H1 (cell line): ENCODE data around the gene HES3. TPM values are rescaled to one million over a fixed set of nuclear protein-coding genes. Genes with fewer than 3 reads are reported as not detected.

Experiments used
- CTCF ChIA-PET: fragments of 300-600 bp; sonication (Branson Sonifier 250); formaldehyde crosslinking; loops from one replicate; lab custom pipeline; 2021; ENCODE audit not compliant: partially characterized antibody; lab: Charles Lee
- POLR2A ChIA-PET: fragments of 300-600 bp; sonication (Branson Sonifier 250); formaldehyde crosslinking; loops from one replicate; lab custom pipeline; 2021; ENCODE audit warnings: inconsistent platforms; ENCODE audit not compliant: partially characterized antibody; lab: Charles Lee
- DNase-seq, 2 experiments: peaks; one replicate each; pipeline versions ENCODE4 v3.0.0 to v3.0.0-alpha.2; 2010 to 2022; ENCODE audit warnings: low spot score in 2 of 2, low read depth in 1 of 2, mixed read lengths in 1 of 2
- FAIRE-seq: peaks from 2 replicates; lab custom pipeline; 2011; peaks lifted over from hg19 to GRCh38; lab: Jason Lieb, UNC
- H2AFZ ChIP-seq: 2 replicates; pipeline ENCODE4 v1.8.1; 2012; ENCODE audit warnings: low read length, inconsistent platforms
- H2AK5ac ChIP-seq: 2 replicates; pipeline ENCODE4 v1.6.1; 2013; ENCODE audit warnings: low read depth, low read length
- H2BK120ac ChIP-seq: replicated peaks from 2 replicates; pipeline ENCODE3; 2013; ENCODE audit warnings: low read depth, low read length, inconsistent platforms
- H2BK12ac ChIP-seq: 2 replicates; pipeline ENCODE4 v1.6.1; 2013; ENCODE audit warnings: low read depth, low read length
- H2BK15ac ChIP-seq: 2 replicates; pipeline ENCODE4 v1.6.1; 2013; ENCODE audit warnings: low read length
- H2BK20ac ChIP-seq: 2 replicates; pipeline ENCODE4 v1.6.1; 2013; ENCODE audit warnings: low read length
- H2BK5ac ChIP-seq: 2 replicates; pipeline ENCODE4 v1.6.1; 2013; ENCODE audit warnings: low read depth, low read length
- H3K14ac ChIP-seq: 2 replicates; pipeline ENCODE4 v1.6.1; 2013; ENCODE audit warnings: inconsistent platforms; ENCODE audit not compliant: insufficient read length
- H3K18ac ChIP-seq: 2 replicates; pipeline ENCODE4 v1.6.1; 2013; ENCODE audit warnings: low read length; ENCODE audit errors: extremely low read depth
- H3K23ac ChIP-seq: 2 replicates; pipeline ENCODE4 v1.6.1; 2013; ENCODE audit warnings: inconsistent platforms; ENCODE audit not compliant: insufficient read length
- H3K23me2 ChIP-seq: 2 replicates; pipeline ENCODE4 v1.6.1; 2013; ENCODE audit warnings: low read depth, low read length
- H3K27ac ChIP-seq: 2 replicates; pipeline ENCODE4 v1.6.1; 2011; ENCODE audit warnings: low read depth, low read length, inconsistent platforms
- H3K27me3 ChIP-seq, 4 experiments: replicated peaks in 1 of 4; 1 replicate in 1 of 4; 2 replicates in 3 of 4; pipeline versions ENCODE4 v1.6.1 to v1.8.1; 2011 to 2013; ENCODE audit warnings: low read length in 3 of 4, mild to moderate bottlenecking in 3 of 4, inconsistent platforms in 2 of 4, mixed read lengths in 2 of 4, moderate library complexity in 1 of 4; ENCODE audit not compliant: control insufficient read depth in 3 of 4, insufficient read depth in 3 of 4; ENCODE audit errors: extremely low read depth in 1 of 4
- H3K36me3 ChIP-seq, 4 experiments: 2 replicates each; pipeline versions ENCODE4 v1.6.1 to v1.8.1; 2011 to 2013; ENCODE audit warnings: mild to moderate bottlenecking in 4 of 4, low read length in 3 of 4, moderate library complexity in 2 of 4, control low read depth in 1 of 4, inconsistent platforms in 1 of 4; ENCODE audit not compliant: insufficient read depth in 4 of 4, control insufficient read depth in 2 of 4
- H3K4ac ChIP-seq: replicated peaks from 2 replicates; pipeline ENCODE3; 2013; ENCODE audit warnings: low read length, low read depth, mixed read lengths, inconsistent platforms; ENCODE audit not compliant: insufficient read length
- H3K4me1 ChIP-seq, 4 experiments: replicated peaks in 1 of 4; 1 replicate in 1 of 4; 2 replicates in 3 of 4; pipeline versions ENCODE4 v1.6.1 to v1.8.1; 2011 to 2013; ENCODE audit warnings: low read length in 3 of 4, inconsistent platforms in 2 of 4, mixed read lengths in 1 of 4; ENCODE audit not compliant: insufficient read depth in 4 of 4, control insufficient read depth in 3 of 4
- H3K4me2 ChIP-seq, 2 experiments: 2 replicates each; pipeline versions ENCODE4 v1.6.1 to v1.8.1; 2011 to 2013; ENCODE audit warnings: low read depth in 2 of 2, low read length in 2 of 2, control low read depth in 1 of 2, inconsistent platforms in 1 of 2, mild to moderate bottlenecking in 1 of 2; ENCODE audit not compliant: insufficient read depth in 1 of 2
- H3K4me3 ChIP-seq, 4 experiments: fragments of 200-600, 300-600 bp in 1 of 4; sonication (generic), shearing (Covaris generic), sonication (Bioruptor Twin) in 1 of 4; 2 replicates each; pipeline versions ENCODE4 v1.5.1 to v1.8.1; 2011 to 2016; ENCODE audit warnings: low read length in 4 of 4, low read depth in 3 of 4, control low read depth in 2 of 4, inconsistent platforms in 2 of 4, mild to moderate bottlenecking in 2 of 4, mixed read lengths in 1 of 4, moderate library complexity in 1 of 4; ENCODE audit not compliant: insufficient read depth in 2 of 4; ENCODE audit errors: extremely low read depth in 1 of 4
- H3K56ac ChIP-seq: replicated peaks from 2 replicates; pipeline ENCODE3; 2013; ENCODE audit warnings: low read depth, mild to moderate bottlenecking, mixed read lengths, low read length, inconsistent platforms; ENCODE audit not compliant: insufficient read length
- H3K79me1 ChIP-seq: 2 replicates; pipeline ENCODE4 v1.6.1; 2013; ENCODE audit warnings: low read depth, low read length, control low read depth
- H3K79me2 ChIP-seq, 2 experiments: 2 replicates each; pipeline versions ENCODE4 v1.6.1 to v1.8.1; 2012 to 2013; ENCODE audit warnings: low read length in 2 of 2, mild to moderate bottlenecking in 2 of 2, inconsistent platforms in 1 of 2; ENCODE audit not compliant: insufficient read depth in 2 of 2, control insufficient read depth in 1 of 2
- H3K9ac ChIP-seq, 4 experiments: replicated peaks in 1 of 4; 1 replicate in 1 of 4; 2 replicates in 3 of 4; pipeline versions ENCODE4 v1.6.1 to v1.8.1; 2011 to 2013; ENCODE audit warnings: low read depth in 3 of 4, low read length in 3 of 4, control low read depth in 2 of 4, mild to moderate bottlenecking in 2 of 4, moderate library complexity in 2 of 4, inconsistent platforms in 1 of 4; ENCODE audit errors: extremely low read depth in 1 of 4
- H3K9me3 ChIP-seq, 2 experiments: 2 replicates each; pipeline versions ENCODE4 v1.6.1 to v1.8.1; 2012 to 2013; ENCODE audit warnings: mild to moderate bottlenecking in 2 of 2, moderate library complexity in 2 of 2, control low read depth in 1 of 2, inconsistent platforms in 1 of 2, low read depth in 1 of 2, low read length in 1 of 2, mixed read lengths in 1 of 2; ENCODE audit not compliant: insufficient read depth in 2 of 2
- H4K20me1 ChIP-seq, 2 experiments: replicated peaks in 1 of 2; 2 replicates each; pipeline versions ENCODE3 to v1.8.1; 2011 to 2013; ENCODE audit warnings: inconsistent platforms in 2 of 2, low read length in 2 of 2, mild to moderate bottlenecking in 1 of 2; ENCODE audit not compliant: insufficient read depth in 2 of 2, control insufficient read depth in 1 of 2
- H4K5ac ChIP-seq: 2 replicates; pipeline ENCODE4 v1.6.1; 2013; ENCODE audit warnings: low read length, low read depth, mixed read lengths, inconsistent platforms; ENCODE audit not compliant: insufficient read length
- H4K8ac ChIP-seq: 2 replicates; pipeline ENCODE4 v1.8.0; 2013; ENCODE audit warnings: mild to moderate bottlenecking, moderate library complexity, low read length, inconsistent platforms; ENCODE audit not compliant: insufficient read depth; ENCODE audit errors: extremely low read depth
- H4K91ac ChIP-seq: replicated peaks from 2 replicates; pipeline ENCODE3; 2013; ENCODE audit warnings: low read length, mixed read lengths, inconsistent platforms; ENCODE audit not compliant: insufficient read length
- BRCA1 ChIP-seq: IDR thresholded peaks from 2 replicates; pipeline ENCODE4 v1.6.1; 2012; ENCODE audit warnings: low read depth, low read length, improper control_type of control experiment
- CHD1 ChIP-seq: IDR thresholded peaks from 2 replicates; pipeline ENCODE4 v1.6.1; 2012; ENCODE audit warnings: low read depth, low read length, improper control_type of control experiment
- HDAC6 ChIP-seq: IDR thresholded peaks from one replicate; pipeline ENCODE4 v1.7.1; 2012; ENCODE audit warnings: low read depth, mild to moderate bottlenecking, inconsistent platforms, low read length, moderate library complexity
- NRF1 ChIP-seq: IDR thresholded peaks from 2 replicates; pipeline ENCODE4 v1.6.1; 2011; ENCODE audit warnings: mild to moderate bottlenecking, low read depth, low read length, improper control_type of control experiment
- PHF8 ChIP-seq: fragments of 200-600 bp; sonication (generic); conservative IDR thresholded peaks from 2 replicates; pipeline ENCODE4 v1.7.1; 2012; ENCODE audit warnings: low read depth, mild to moderate bottlenecking, inconsistent platforms, low read length, moderate library complexity
- POU5F1 ChIP-seq: IDR thresholded peaks from 2 replicates; pipeline ENCODE4 v1.6.1; 2011; ENCODE audit warnings: low read depth, mild to moderate bottlenecking, low read length, moderate library complexity
- RNF2 ChIP-seq: fragments of 200-900, 300-1000 bp; sonication (generic); IDR thresholded peaks from 2 replicates; pipeline ENCODE4 v1.7.1; 2016; ENCODE audit warnings: borderline replicate concordance, low read depth, mild to moderate bottlenecking, antibody characterized with exemption, low read length; ENCODE audit not compliant: poor library complexity, severe bottlenecking; ENCODE audit errors: missing control alignments
- SIN3A ChIP-seq, 2 experiments: IDR thresholded peaks in 1 of 2; conservative IDR thresholded peaks in 1 of 2; 2 replicates each; pipeline ENCODE4 v1.6.1; 2011 to 2012; ENCODE audit warnings: low read length in 2 of 2, improper control_type of control experiment in 1 of 2, low read depth in 1 of 2, mild to moderate bottlenecking in 1 of 2
- SIRT6 ChIP-seq: IDR thresholded peaks from one replicate; pipeline ENCODE4 v1.7.1; 2012; ENCODE audit warnings: low read length, inconsistent platforms
- TEAD4 ChIP-seq: IDR thresholded peaks from 2 replicates; pipeline ENCODE4 v1.6.1; 2012; ENCODE audit warnings: low read depth, low read length, inconsistent platforms, mixed read lengths
- WGBS, 2 experiments: shearing (Covaris generic) in 1 of 2; methylation state at CpG; one replicate each; pipeline versions ENCODE4 v1.1.6 to v1.1.7; 2013 to 2015; ENCODE audit warnings: low lambda C conversion rate in 2 of 2, mixed read lengths in 2 of 2, inconsistent platforms in 1 of 2, low coverage in 1 of 2, missing lambda C conversion rate in 1 of 2; ENCODE audit not compliant: insufficient replicate concordance in 2 of 2, insufficient coverage in 1 of 2, insufficient read length in 1 of 2; ENCODE audit errors: extremely low coverage in 1 of 2, missing lambda C conversion rate in 1 of 2; 5-methylcytosine and 5-hydroxymethylcytosine counted together
- polyA plus RNA-seq, 7 experiments: library from polyadenylated mRNA; depleted of rRNA in 3 of 7; stranded (reverse) in 5 of 7; unstranded in 2 of 7; fragments of >200 nt in 5 of 7; fragments of 200-250 nt in 2 of 7; gene quantifications; 1 replicate in 5 of 7; 2 replicates in 1 of 7; 4 replicates in 1 of 7; pipeline versions ENCODE4 v1.2.1 to v1.2.3, GENCODE V29; 2011 to 2013; ENCODE audit warnings: missing spikeins in 2 of 7, mixed read lengths in 2 of 7
- total RNA-seq: library from RNA; stranded (reverse); fragmentation: NEBNext Ultra II Directional; extraction: Animal tissue kit (Norgen Biotek cat#: 25700); gene quantifications from 2 replicates; pipeline ENCODE4 v1.2.1, GENCODE V29; 2021
- TF ChIP-seq, protein P1 (sequence below): IDR thresholded peaks from 2 replicates; pipeline ENCODE4 v1.6.1; 2012; ENCODE audit warnings: inconsistent platforms

Gene HES3
- total and polyA plus RNA-seq, 2 of the 8 experiments (the other 6 are each of a cell fraction or from before 2014, with no cell fraction given), result 38.8 to 54.3 TPM

DNA sequence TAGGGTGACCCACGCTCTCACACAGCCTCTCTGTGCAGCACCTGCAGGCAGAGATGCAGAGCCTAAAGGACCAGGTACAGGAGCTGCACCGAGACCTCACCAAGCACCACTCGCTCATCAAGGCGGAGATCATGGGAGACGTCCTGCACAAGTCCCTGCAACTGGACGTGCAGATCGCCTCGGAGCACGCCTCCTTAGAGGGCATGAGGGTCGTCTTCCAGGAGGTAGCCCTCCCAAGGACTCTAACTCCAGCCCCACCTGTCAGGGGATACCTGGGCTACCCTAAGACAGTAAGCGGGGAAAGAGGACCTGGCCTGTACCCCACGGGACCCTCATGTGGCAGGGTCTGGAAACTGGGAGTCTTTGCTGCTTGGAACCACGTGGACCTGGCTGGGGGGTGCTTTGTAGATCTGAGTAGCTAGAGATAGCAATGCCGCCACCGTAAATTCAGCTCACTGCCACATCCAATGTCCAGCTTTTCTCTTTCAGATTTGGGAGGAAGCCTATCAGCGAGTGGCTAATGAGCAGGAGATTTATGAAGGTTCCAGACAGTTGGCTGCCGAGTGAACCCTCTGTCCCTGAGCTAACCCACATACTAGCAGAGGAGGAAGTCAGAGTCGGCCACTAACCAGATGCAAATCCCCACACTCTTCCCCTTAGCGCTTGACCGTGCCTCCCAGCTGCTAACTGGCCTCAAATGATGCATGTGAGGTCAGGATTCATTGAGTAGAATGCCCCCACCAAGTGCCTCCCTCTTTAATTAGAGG lies 31.6 kb upstream of the HES3 start:
- no peak overlapping the region for H3K56ac ChIP-seq
- no peak overlapping the region for H3K23ac ChIP-seq
- no peak overlapping the region for H2AFZ ChIP-seq
- H3K27me3 ChIP-seq, result peaks cover 1 to 31% (median 20%) of the 10 kb centered on the region in 4 experiments
- no peak overlapping the region for H2BK20ac ChIP-seq
- H3K18ac ChIP-seq, result no peak overlapping the region
- peaks cover 0 to 29% (median 22%) of the 10 kb centered on the region in 4 experiments; a peak in 6 of 7 replicates for H3K4me1 ChIP-seq
- no peak overlapping the region for H4K5ac ChIP-seq
- H2BK5ac ChIP-seq, result no peak overlapping the region
- ChIA-PET CTCF (interaction anchor here (0.6 to 17.1 kb wide), 7 partner anchors 10 to 229 kb away, joined by 3 to 353 read pairs (median 4); partner anchors contain the start of genes HES3 and ICMT), POLR2A (interaction anchor here (0.9 to 4.0 kb wide), 9 partner anchors 8 to 34 kb away, joined by 3 to 28 read pairs (median 4); no protein-coding TSS in a partner anchor)
- FAIRE-seq (no peak), DNase-seq (no peak)
- H2BK12ac ChIP-seq, result no peak overlapping the region
- no peak overlapping the region for H3K9ac ChIP-seq
- H2BK15ac ChIP-seq, result no peak overlapping the region
- no peak overlapping the region for H3K4ac ChIP-seq
- peaks cover 10% of the 10 kb centered on the region; the same call in 1 of the 2 replicates for H3K23me2 ChIP-seq
- no peak overlapping the region for H4K8ac ChIP-seq
- H2BK120ac ChIP-seq, result no peak overlapping the region
- no peaks in the 10 kb centered on the region for H3K79me2 ChIP-seq
- H3K9me3 ChIP-seq, result no peaks in the 10 kb centered on the region
- H4K20me1 ChIP-seq, result peaks cover 0 to 7% of the 10 kb centered on the region in 2 experiments
- H3K4me2 ChIP-seq, result no peak overlapping the region
- H3K79me1 ChIP-seq, result no peaks in the 10 kb centered on the region
- no peak overlapping the region for H3K27ac ChIP-seq
- no peak overlapping the region for H3K14ac ChIP-seq
- H3K4me3 ChIP-seq, result no peak overlapping the region
- H3K36me3 ChIP-seq, result no peaks in the 10 kb centered on the region
- H4K91ac ChIP-seq, result no peak overlapping the region
- 91% methylated on average over 20 of the region's 20 CpGs; no CpG with 5 or more reads in 1 of the 2 experiments for WGBS, 2 experiments
- H2AK5ac ChIP-seq, result no peak overlapping the region
- TF ChIP-seq POU5F1 (no peak), SIRT6 (no peak), TEAD4 (no peak), BRCA1 (no peak), RNF2 (no peak), CHD1 (no peak), PHF8 (no peak), NRF1 (no peak), HDAC6 (no peak), SIN3A (conservative IDR thresholded peaks at IDR 0.05 in 1 of 2, IDR thresholded peaks at IDR 0.05 in 1 of 2; ENCODE audit: low read depth in 1 of 2, low read length in 2 of 2) (no peak)
- TF ChIP-seq, protein P1, sequence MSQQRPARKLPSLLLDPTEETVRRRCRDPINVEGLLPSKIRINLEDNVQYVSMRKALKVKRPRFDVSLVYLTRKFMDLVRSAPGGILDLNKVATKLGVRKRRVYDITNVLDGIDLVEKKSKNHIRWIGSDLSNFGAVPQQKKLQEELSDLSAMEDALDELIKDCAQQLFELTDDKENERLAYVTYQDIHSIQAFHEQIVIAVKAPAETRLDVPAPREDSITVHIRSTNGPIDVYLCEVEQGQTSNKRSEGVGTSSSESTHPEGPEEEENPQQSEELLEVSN, result no peak
